Mammary epithelial cell (primary cell): Measurements from ENCODE around the gene NACC2.

ENCODE experiments used
- CTCF ChIP-seq, 2 donors: IDR thresholded peaks in 1 of 2; conservative IDR thresholded peaks in 1 of 2; 2 replicates each; pipeline ENCODE4 v1.5.1; 2011 to 2012; ENCODE audit warnings: inconsistent platforms in 2 of 2, low read length in 2 of 2, mild to moderate bottlenecking in 2 of 2, control low read depth in 1 of 2, low read depth in 1 of 2; ENCODE audit not compliant: insufficient read depth in 1 of 2; ENCODE audit errors: extremely low read depth in 1 of 2
- EZH2 ChIP-seq: IDR thresholded peaks from 2 replicates; pipeline ENCODE4 v1.6.1; 2012; ENCODE audit warnings: low read length, inconsistent platforms, borderline replicate concordance

DNA sequence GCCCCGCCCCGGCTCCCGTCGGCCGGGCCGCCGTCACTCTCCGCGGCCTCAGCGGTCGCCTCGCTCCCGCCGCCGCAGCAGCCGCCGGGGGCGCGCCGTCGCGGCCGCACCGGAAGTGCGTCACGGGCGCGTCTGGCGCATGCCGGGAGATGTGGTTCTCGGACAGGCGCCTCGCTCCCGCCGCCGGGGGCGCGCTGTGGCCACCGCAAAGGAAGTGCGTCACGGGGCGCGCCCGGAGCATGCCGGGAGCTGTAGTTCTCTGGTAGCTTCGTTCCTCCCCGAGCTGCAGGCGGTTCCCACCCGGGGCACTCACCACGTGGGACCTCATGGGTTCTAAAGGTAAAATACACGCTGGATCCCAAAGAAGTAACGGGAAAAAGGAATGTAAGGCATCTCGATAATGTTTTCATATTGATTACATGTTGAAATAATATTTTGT is 133.8 kb downstream of the NACC2 start, which contains the start of gene UBAC1:
- peak in 1 of 2 donors; percentile 48 for TF ChIP-seq CTCF (conservative IDR thresholded peaks at IDR 0.05 in 1 of 2, IDR thresholded peaks at IDR 0.05 in 1 of 2; ENCODE audit: extremely low read depth in 1 of 2, insufficient read depth in 1 of 2, low read depth in 1 of 2, low read length in 2 of 2)
- TF ChIP-seq EZH2 = no peak
